ENCODE measurements around the gene ZG16B.

The ZG16B gene

GRCh38 chr16:2874032-2874911, 44.2 kb downstream of the ZG16B start:
- no peak for DNase-seq

- DNase-seq: peak in 1 of 2 experiments; percentile 20
Observed at GRCh38 chr16:2874912-2875362, 44.8 kb downstream of the ZG16B start.

GRCh38 chr16:2879854-2880508, 49.9 kb downstream of the ZG16B start:
- no peak for DNase-seq

Data from cerebellar nuclear complex (tissue), 1 donor.